ENCODE results near the gene DGKB. TPM values are rescaled to one million over a fixed set of nuclear protein-coding genes. Genes with fewer than 3 reads are reported as not detected.

Gene DGKB
- total RNA-seq, 1 donor from 2014 or later = 0.32 TPM

DNA sequence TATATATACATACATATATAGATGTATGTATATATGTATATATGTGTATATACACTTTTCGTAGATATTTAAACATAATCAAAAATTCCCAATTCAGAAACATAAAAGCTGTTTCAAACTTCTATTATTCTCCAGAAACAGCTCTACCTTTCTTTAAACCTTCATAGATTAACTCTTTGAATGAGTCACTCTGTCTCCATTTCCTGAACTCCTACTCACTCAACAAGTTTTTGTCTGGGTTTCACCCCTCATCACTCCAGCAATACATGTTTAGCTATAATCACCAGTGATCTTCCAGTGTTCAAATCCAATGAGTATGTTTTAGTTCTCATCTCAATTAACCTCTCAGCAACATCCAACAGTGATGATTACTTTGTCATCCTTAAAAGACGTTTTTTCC is 9.6 kb downstream of the DGKB start:
- TF ChIP-seq, protein P1, sequence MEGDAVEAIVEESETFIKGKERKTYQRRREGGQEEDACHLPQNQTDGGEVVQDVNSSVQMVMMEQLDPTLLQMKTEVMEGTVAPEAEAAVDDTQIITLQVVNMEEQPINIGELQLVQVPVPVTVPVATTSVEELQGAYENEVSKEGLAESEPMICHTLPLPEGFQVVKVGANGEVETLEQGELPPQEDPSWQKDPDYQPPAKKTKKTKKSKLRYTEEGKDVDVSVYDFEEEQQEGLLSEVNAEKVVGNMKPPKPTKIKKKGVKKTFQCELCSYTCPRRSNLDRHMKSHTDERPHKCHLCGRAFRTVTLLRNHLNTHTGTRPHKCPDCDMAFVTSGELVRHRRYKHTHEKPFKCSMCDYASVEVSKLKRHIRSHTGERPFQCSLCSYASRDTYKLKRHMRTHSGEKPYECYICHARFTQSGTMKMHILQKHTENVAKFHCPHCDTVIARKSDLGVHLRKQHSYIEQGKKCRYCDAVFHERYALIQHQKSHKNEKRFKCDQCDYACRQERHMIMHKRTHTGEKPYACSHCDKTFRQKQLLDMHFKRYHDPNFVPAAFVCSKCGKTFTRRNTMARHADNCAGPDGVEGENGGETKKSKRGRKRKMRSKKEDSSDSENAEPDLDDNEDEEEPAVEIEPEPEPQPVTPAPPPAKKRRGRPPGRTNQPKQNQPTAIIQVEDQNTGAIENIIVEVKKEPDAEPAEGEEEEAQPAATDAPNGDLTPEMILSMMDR (IDR thresholded peaks at IDR 0.05) = no peak
- H3K4me1 Mint-ChIP-seq (ENCODE audit: unreplicated experiment) = no peaks in the 10 kb centered on the region
- H3K4me3 Mint-ChIP-seq (ENCODE audit: unreplicated experiment) = no peak overlapping the region
- no peak overlapping the region for H3K27ac Mint-ChIP-seq (ENCODE audit: unreplicated experiment)
- H3K9me3 Mint-ChIP-seq (ENCODE audit: unreplicated experiment) = no peaks in the 10 kb centered on the region
- no peaks in the 10 kb centered on the region for H3K27me3 Mint-ChIP-seq (ENCODE audit: unreplicated experiment)
- DNase-seq (ENCODE audit: extremely low spot score, unreplicated experiment) = no peak
- H3K36me3 Mint-ChIP-seq (ENCODE audit: unreplicated experiment) = no peaks in the 10 kb centered on the region

DNA sequence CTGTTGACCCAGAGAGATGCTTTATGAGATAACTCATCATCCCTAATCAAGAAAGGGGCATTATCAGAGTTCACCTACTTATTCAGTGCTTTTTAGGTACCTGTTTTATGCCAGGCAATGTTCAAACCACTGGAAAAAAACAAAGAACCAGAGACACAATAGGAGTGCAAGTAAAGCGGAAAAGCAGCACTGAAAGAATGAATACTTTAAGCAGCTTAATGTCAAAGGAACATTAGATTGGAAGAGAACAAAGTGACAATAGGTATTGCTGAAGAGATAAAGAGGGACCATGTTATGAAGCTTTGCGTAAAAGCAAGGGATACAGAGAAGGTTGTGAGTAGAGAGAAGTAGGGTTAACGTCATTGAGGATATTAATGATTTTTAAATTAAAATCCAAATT is 11.3 kb downstream of the DGKB start:
- no peaks in the 10 kb centered on the region for H3K36me3 Mint-ChIP-seq (ENCODE audit: unreplicated experiment)
- H3K9me3 Mint-ChIP-seq (ENCODE audit: unreplicated experiment) = no peaks in the 10 kb centered on the region
- TF ChIP-seq, protein P1 (IDR thresholded peaks at IDR 0.05) = no peak
- H3K27ac Mint-ChIP-seq (ENCODE audit: unreplicated experiment) = no peak overlapping the region
- no peaks in the 10 kb centered on the region for H3K4me1 Mint-ChIP-seq (ENCODE audit: unreplicated experiment)
- no peaks in the 10 kb centered on the region for H3K27me3 Mint-ChIP-seq (ENCODE audit: unreplicated experiment)
- no peak overlapping the region for H3K4me3 Mint-ChIP-seq (ENCODE audit: unreplicated experiment)
- DNase-seq (ENCODE audit: extremely low spot score, unreplicated experiment) = no peak

DNA sequence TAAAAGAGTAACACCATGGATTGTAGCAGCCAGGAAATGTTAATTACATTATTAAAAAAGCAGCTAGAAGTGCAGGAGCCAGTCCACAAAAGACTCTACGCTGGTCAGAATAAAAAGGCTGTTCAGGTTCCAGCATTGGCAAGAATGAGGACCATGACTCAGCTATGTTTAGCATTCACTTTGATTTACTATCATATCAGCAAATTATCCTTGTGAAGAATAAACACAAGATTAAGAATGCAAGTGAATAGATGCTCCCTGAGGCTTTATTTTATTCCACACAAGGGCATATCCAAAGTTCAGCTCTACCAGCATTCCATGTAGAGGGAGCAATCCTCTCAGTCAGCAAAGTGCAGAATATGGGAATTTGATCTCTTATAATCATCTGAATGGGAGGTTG is 13.6 kb downstream of the DGKB start:
- Mint-ChIP-seq H3K9me3 (ENCODE audit: unreplicated experiment) (no peaks in the 10 kb centered on the region), H3K4me3 (ENCODE audit: unreplicated experiment) (no peak overlapping the region), H3K4me1 (ENCODE audit: unreplicated experiment) (no peaks in the 10 kb centered on the region), H3K27me3 (ENCODE audit: unreplicated experiment) (no peaks in the 10 kb centered on the region), H3K27ac (ENCODE audit: unreplicated experiment) (no peak overlapping the region), H3K36me3 (ENCODE audit: unreplicated experiment) (no peaks in the 10 kb centered on the region)
- no peak for DNase-seq (ENCODE audit: extremely low spot score, unreplicated experiment)
- TF ChIP-seq, protein P1 (IDR thresholded peaks at IDR 0.05) = no peak

DNA sequence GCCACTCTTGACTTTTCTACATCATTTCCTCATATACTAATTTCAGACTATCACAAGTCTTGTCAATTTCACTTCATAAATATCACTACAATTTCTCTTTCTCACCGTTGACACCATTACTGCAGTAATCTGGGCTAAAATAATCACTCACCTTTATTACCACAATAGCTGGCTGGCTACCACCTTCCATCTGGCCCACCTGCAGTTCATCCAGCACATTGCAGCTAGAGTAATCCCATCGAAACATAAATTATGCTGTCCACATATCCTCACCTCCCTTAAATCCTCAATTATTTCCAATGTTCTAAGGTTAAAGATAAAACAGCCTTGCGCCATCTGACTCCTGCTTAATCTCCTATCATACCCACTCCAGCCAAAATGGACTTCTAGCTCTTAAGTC is 16.0 kb downstream of the DGKB start:
- TF ChIP-seq, protein P1 (IDR thresholded peaks at IDR 0.05) = no peak
- Mint-ChIP-seq H3K36me3 (ENCODE audit: unreplicated experiment) (no peaks in the 10 kb centered on the region), H3K9me3 (ENCODE audit: unreplicated experiment) (no peaks in the 10 kb centered on the region), H3K27ac (ENCODE audit: unreplicated experiment) (no peak overlapping the region), H3K4me3 (ENCODE audit: unreplicated experiment) (no peak overlapping the region), H3K4me1 (ENCODE audit: unreplicated experiment) (no peaks in the 10 kb centered on the region), H3K27me3 (ENCODE audit: unreplicated experiment) (no peaks in the 10 kb centered on the region)
- DNase-seq (ENCODE audit: extremely low spot score, unreplicated experiment) = no peak

DNA sequence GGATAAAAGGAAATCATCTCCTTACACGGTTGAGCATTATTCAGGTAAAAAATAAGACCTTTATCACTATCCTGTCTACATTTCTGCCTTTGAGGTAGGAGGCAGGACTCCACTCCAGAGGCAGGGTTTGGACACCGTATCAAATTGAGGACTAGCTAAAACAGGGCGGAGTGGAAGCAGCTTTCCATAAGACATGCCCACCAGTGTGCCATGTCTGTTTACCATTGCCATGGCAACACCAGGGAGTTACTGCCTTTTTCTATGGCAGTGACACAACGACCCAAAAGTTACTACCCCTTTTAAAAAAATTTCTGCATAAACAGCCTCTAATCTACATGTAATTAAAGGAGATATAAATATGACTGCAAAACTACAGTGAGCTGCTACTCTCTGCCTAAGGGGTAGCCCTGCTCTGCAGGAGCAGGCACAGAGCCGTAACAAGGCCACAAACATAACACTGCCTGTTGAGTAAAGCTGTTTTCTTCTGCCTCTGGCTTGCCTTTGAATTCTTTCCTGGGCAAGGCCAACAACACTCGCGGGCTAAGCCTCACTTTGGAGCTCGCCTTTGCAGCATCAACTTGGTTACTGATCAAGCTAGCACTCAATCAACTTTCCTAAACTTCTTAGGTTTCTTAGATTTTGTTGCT is 26.5 kb downstream of the DGKB start:
- H3K4me3 Mint-ChIP-seq (ENCODE audit: unreplicated experiment) = no peak overlapping the region
- DNase-seq (ENCODE audit: extremely low spot score, unreplicated experiment) = no peak
- TF ChIP-seq, protein P1 (IDR thresholded peaks at IDR 0.05) = no peak
- H3K9me3 Mint-ChIP-seq (ENCODE audit: unreplicated experiment) = no peaks in the 10 kb centered on the region
- H3K27me3 Mint-ChIP-seq (ENCODE audit: unreplicated experiment) = no peaks in the 10 kb centered on the region
- H3K36me3 Mint-ChIP-seq (ENCODE audit: unreplicated experiment) = no peaks in the 10 kb centered on the region
- H3K27ac Mint-ChIP-seq (ENCODE audit: unreplicated experiment) = no peak overlapping the region
- H3K4me1 Mint-ChIP-seq (ENCODE audit: unreplicated experiment) = peaks cover 6% of the 10 kb centered on the region

Data from osteocyte (in vitro differentiated cells).